ENCODE data around the gene SSR3. TPM values are rescaled to one million over a fixed set of nuclear protein-coding genes. Genes with fewer than 3 reads are reported as not detected.

SSR3 gene
- total RNA-seq, 1 experiment from 2014 or later: 177 TPM

GRCh38 chr3:156599089-156599874, 44.4 kb upstream of the SSR3 start:
- Histone ChIP-seq H3K9ac (ENCODE audit: low read length) (no peak overlapping the region), H3K36me3 (ENCODE audit: control insufficient read depth in 1 of 2, insufficient read depth in 2 of 2, low read length in 2 of 2) (no peaks in the 10 kb centered on the region), H3K4me3 (replicated peaks in 1 of 2; ENCODE audit: low read depth in 1 of 2, low read length in 2 of 2) (no peak overlapping the region), H3K79me2 (ENCODE audit: insufficient read depth, low read length) (no peaks in the 10 kb centered on the region), H2AFZ (ENCODE audit: low read depth, low read length, poor library complexity, severe bottlenecking) (no peak overlapping the region), H4K20me1 (ENCODE audit: insufficient read depth) (no peaks in the 10 kb centered on the region), H3K27me3 (ENCODE audit: insufficient read depth, low read length) (no peaks in the 10 kb centered on the region), H3K9me3 (ENCODE audit: control insufficient read depth in 1 of 2, insufficient read depth in 1 of 2, low read depth in 1 of 2, low read length in 2 of 2) (no peaks in the 10 kb centered on the region), H3K27ac (ENCODE audit: low read depth, low read length) (no peak overlapping the region), H3K9me2 (ENCODE audit: insufficient read depth) (no peaks in the 10 kb centered on the region), H3K4me2 (ENCODE audit: low read length) (no peak overlapping the region), H3K4me1 (ENCODE audit: control insufficient read depth in 1 of 2, insufficient read depth in 2 of 2, low read length in 2 of 2) (peaks cover 0 to 7% of the 10 kb centered on the region in 2 experiments; a peak in 2 of 4 replicates)
- no TSS peak for BruUV-seq (replicated peaks)
- intact Hi-C loops (cut with micrococcal nuclease): no loop called here
- no peak for ATAC-seq
- TF ChIP-seq ZNF274 (IDR thresholded peaks at IDR 0.05; ENCODE audit: low read depth, low read length): no peak
- TF ChIP-seq POLR2AphosphoS5 (IDR thresholded peaks at IDR 0.05; ENCODE audit: low read depth, low read length): no peak
- TF ChIP-seq CTCF (IDR thresholded peaks at IDR 0.05 in 2 of 3, conservative IDR thresholded peaks at IDR 0.05 in 1 of 3; ENCODE audit: borderline replicate concordance in 1 of 3, insufficient read depth in 1 of 3, low read depth in 2 of 3, low read length in 2 of 3): no peak
- TF ChIP-seq RAD21 (IDR thresholded peaks at IDR 0.05; ENCODE audit: low read depth): no peak
- no peak for TF ChIP-seq SP1 (IDR thresholded peaks at IDR 0.05; ENCODE audit: low read depth)
- TF ChIP-seq EZH2phosphoT487 (IDR thresholded peaks at IDR 0.05; ENCODE audit: borderline replicate concordance): no peak
- TF ChIP-seq POLR2A (IDR thresholded peaks at IDR 0.05; ENCODE audit: borderline replicate concordance, extremely low read depth, insufficient read depth, insufficient read length): no peak
- TF ChIP-seq FOSL1 (IDR thresholded peaks at IDR 0.05; ENCODE audit: low read depth): no peak
- no peak for TF ChIP-seq SRF (IDR thresholded peaks at IDR 0.05; ENCODE audit: low read depth)
- no peak for TF ChIP-seq MAX (IDR thresholded peaks at IDR 0.05)
- TF ChIP-seq CBX3 (IDR thresholded peaks at IDR 0.05; ENCODE audit: low read depth): no peak
- TF ChIP-seq ATF3 (IDR thresholded peaks at IDR 0.05): no peak
- TF ChIP-seq ZFX (IDR thresholded peaks at IDR 0.05): no peak
- TF ChIP-seq TCF7L2 (IDR thresholded peaks at IDR 0.05; ENCODE audit: borderline replicate concordance, extremely low read depth, insufficient read depth, insufficient read length): no peak
- TF ChIP-seq ELF1 (IDR thresholded peaks at IDR 0.05; ENCODE audit: borderline replicate concordance, low read depth): no peak
- no peak for TF ChIP-seq JUND (IDR thresholded peaks at IDR 0.05)
- no peak for TF ChIP-seq EGR1 (IDR thresholded peaks at IDR 0.05; ENCODE audit: low read depth)
- no peak for TF ChIP-seq REST (IDR thresholded peaks at IDR 0.05; ENCODE audit: low read depth)
- no peak for TF ChIP-seq EZH2 (IDR thresholded peaks at IDR 0.05)
- no peak for TF ChIP-seq SIN3A (IDR thresholded peaks at IDR 0.05; ENCODE audit: low read depth)
- ChIA-PET RAD21 (ENCODE audit: low non-redundant PET in 1 of 2, low total read pairs in 2 of 2, uncharacterized antibody in 2 of 2, unreplicated experiment in 2 of 2) (no interaction called here), CTCF (no interaction called here), POLR2A (no interaction called here)
- no peak for DNase-seq (ENCODE audit: low read depth, low spot score)

Measured in HCT116 (cell line).